ENCODE results near the gene ADCY4. TPM values are rescaled to one million over a fixed set of nuclear protein-coding genes. Genes with fewer than 3 reads are reported as not detected.
"Not testable (repeated sequence)": the region's sequence is repeated elsewhere in the genome, so short reads cannot be mapped to it uniquely, and the experiment has no call there.

ADCY4 gene
- total and polyA plus RNA-seq, 4 donors = 0.25 to 111 (median 25.9) TPM

GRCh38 chr14:24363401-24363800 lies 28.5 kb upstream of the ADCY4 start:
- Histone ChIP-seq H3K9me3 (ENCODE audit: control insufficient read depth, low read length) (no peaks in the 10 kb centered on the region), H3K27me3 (ENCODE audit: control insufficient read depth in 1 of 2, insufficient read depth in 2 of 2, low read length in 1 of 2) (no peaks in the 10 kb centered on the region), H3K36me3 (ENCODE audit: control insufficient read depth in 1 of 2, insufficient read depth in 2 of 2, low read length in 1 of 2) (no peaks in the 10 kb centered on the region), H3K4me3 (ENCODE audit: low read length in 2 of 2) (no peak overlapping the region), H3K27ac (ENCODE audit: low read depth in 1 of 2, low read length in 2 of 2) (no peak overlapping the region), H3K4me1 (ENCODE audit: control insufficient read depth in 1 of 2, insufficient read depth in 2 of 2, low read length in 2 of 2) (no peaks in the 10 kb centered on the region)
- 93 to 98% methylated on average over 5 of the region's 5 CpGs for WGBS, 2 donors
- intact Hi-C loops (cut with DNase I) = no loop called here
- ATAC-seq (ENCODE audit: low FRiP score) (no peak), DNase-seq (no peak)

DNA sequence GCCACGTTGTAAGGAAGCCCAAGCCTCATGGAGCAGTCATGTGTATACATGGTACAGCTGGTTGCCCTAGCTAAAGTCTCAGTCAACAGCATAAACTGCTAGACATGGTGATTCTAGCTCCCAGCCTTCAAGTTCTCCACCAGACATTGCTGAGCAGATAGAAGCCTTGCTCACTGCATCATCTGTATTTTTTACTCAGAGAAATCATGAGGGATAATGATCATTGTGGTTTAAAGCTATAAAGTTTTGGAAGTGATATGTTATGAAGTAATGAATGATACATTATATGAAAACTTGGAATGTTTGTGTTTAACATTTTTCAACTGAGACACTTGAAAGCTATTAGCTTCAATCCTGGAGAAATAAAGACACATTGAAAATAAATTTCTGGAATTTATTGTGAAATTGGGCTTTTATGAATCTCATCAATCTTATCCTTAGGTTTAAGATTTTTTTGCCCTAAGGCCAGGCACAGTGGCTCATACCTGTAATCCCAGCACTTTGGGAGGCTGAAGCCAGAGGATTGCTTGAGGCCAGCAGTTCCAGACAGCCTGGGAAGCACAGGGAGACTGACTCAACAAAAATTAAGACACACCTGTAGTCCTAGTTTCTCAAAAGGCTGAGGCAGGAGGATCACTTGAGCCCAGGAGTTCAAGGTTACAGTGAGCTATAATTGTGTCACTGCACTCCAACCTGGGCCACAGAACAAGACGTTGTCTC lies 27.5 kb upstream of the ADCY4 start:
- 38 to 41% methylated on average over 2 of the region's 2 CpGs for WGBS, 2 donors

DNA sequence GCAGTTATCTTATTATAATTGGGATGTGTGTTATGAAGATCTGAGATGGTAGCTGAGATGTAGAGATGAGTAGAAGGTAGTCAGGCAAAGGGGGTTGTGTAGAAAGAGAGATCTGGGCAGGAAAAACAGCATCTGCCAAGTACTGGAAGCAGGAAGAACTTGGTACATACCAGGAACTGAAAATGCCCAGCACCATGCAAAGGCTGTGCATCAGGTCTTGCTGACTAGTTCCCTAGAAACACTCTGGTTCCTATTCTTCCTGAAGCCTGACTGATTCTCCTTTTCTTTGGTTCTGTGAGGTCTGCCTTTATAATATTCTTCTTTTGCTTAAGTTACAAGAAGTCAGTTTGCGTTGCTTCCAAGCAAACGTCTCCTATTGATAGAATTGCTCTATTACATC lies 26.5 kb upstream of the ADCY4 start:
- Histone ChIP-seq H3K27me3 (ENCODE audit: control insufficient read depth in 1 of 2, insufficient read depth in 2 of 2, low read length in 1 of 2) (no peaks in the 10 kb centered on the region), H3K27ac (ENCODE audit: low read depth in 1 of 2, low read length in 2 of 2) (no peak overlapping the region), H3K4me3 (ENCODE audit: low read length in 2 of 2) (no peak overlapping the region), H3K4me1 (ENCODE audit: control insufficient read depth in 1 of 2, insufficient read depth in 2 of 2, low read length in 2 of 2) (no peaks in the 10 kb centered on the region), H3K36me3 (ENCODE audit: control insufficient read depth in 1 of 2, insufficient read depth in 2 of 2, low read length in 1 of 2) (no peaks in the 10 kb centered on the region), H3K9me3 (ENCODE audit: control insufficient read depth, low read length) (no peaks in the 10 kb centered on the region)
- WGBS, 2 donors = 71 to 73% methylated on average over 2 of the region's 2 CpGs
- intact Hi-C loops (cut with DNase I) = no loop called here
- DNase-seq (no peak), ATAC-seq (ENCODE audit: low FRiP score) (no peak)

More for the DNA sequence above, 27.5 kb upstream of the ADCY4 start:
- no peaks in the 10 kb centered on the region for H3K4me1 ChIP-seq (ENCODE audit: control insufficient read depth in 1 of 2, insufficient read depth in 2 of 2, low read length in 2 of 2)
- H3K36me3 ChIP-seq (ENCODE audit: control insufficient read depth in 1 of 2, insufficient read depth in 2 of 2, low read length in 1 of 2) = no peaks in the 10 kb centered on the region
- H3K27ac ChIP-seq (ENCODE audit: low read depth in 1 of 2, low read length in 2 of 2) = no peak overlapping the region
- intact Hi-C loops (cut with DNase I) = no loop called here
- H3K9me3 ChIP-seq (ENCODE audit: control insufficient read depth, low read length) = no peaks in the 10 kb centered on the region
- no peak overlapping the region for H3K4me3 ChIP-seq (ENCODE audit: low read length in 2 of 2)
- no peak for ATAC-seq (ENCODE audit: low FRiP score)
- H3K27me3 ChIP-seq (ENCODE audit: control insufficient read depth in 1 of 2, insufficient read depth in 2 of 2, low read length in 1 of 2) = no peaks in the 10 kb centered on the region
- no peak for DNase-seq

- no peaks in the 10 kb centered on the region for H3K36me3 ChIP-seq (ENCODE audit: control insufficient read depth in 1 of 2, insufficient read depth in 2 of 2, low read length in 1 of 2)
- H3K4me1 ChIP-seq (ENCODE audit: control insufficient read depth in 1 of 2, insufficient read depth in 2 of 2, low read length in 2 of 2) = no peaks in the 10 kb centered on the region
- 96 to 99% methylated on average over 3 of the region's 3 CpGs for WGBS, 2 donors
- no peak for ATAC-seq (ENCODE audit: low FRiP score)
- intact Hi-C loops (cut with DNase I) = no loop called here
- no peaks in the 10 kb centered on the region for H3K9me3 ChIP-seq (ENCODE audit: control insufficient read depth, low read length)
- DNase-seq = no peak
- no peak overlapping the region for H3K4me3 ChIP-seq (ENCODE audit: low read length in 2 of 2)
- H3K27ac ChIP-seq (ENCODE audit: low read depth in 1 of 2, low read length in 2 of 2) = no peak overlapping the region
- no peaks in the 10 kb centered on the region for H3K27me3 ChIP-seq (ENCODE audit: control insufficient read depth in 1 of 2, insufficient read depth in 2 of 2, low read length in 1 of 2)
Observed at GRCh38 chr14:24360281-24360680, 25.4 kb upstream of the ADCY4 start.

- Histone ChIP-seq H3K4me3 (ENCODE audit: low read length in 2 of 2) (no peak overlapping the region), H3K36me3 (ENCODE audit: control insufficient read depth in 1 of 2, insufficient read depth in 2 of 2, low read length in 1 of 2) (no peaks in the 10 kb centered on the region), H3K9me3 (ENCODE audit: control insufficient read depth, low read length) (no peaks in the 10 kb centered on the region), H3K27me3 (ENCODE audit: control insufficient read depth in 1 of 2, insufficient read depth in 2 of 2, low read length in 1 of 2) (no peaks in the 10 kb centered on the region), H3K27ac (ENCODE audit: low read depth in 1 of 2, low read length in 2 of 2) (no peak overlapping the region), H3K4me1 (ENCODE audit: control insufficient read depth in 1 of 2, insufficient read depth in 2 of 2, low read length in 2 of 2) (no peaks in the 10 kb centered on the region)
- DNase-seq = no peak
- 92 to 94% methylated on average over 4 of the region's 4 CpGs for WGBS, 2 donors
- ATAC-seq (ENCODE audit: low FRiP score) = no peak
- intact Hi-C loops (cut with DNase I) = no loop called here
Observed at GRCh38 chr14:24356208-24356607, 21.3 kb upstream of the ADCY4 start.

DNA sequence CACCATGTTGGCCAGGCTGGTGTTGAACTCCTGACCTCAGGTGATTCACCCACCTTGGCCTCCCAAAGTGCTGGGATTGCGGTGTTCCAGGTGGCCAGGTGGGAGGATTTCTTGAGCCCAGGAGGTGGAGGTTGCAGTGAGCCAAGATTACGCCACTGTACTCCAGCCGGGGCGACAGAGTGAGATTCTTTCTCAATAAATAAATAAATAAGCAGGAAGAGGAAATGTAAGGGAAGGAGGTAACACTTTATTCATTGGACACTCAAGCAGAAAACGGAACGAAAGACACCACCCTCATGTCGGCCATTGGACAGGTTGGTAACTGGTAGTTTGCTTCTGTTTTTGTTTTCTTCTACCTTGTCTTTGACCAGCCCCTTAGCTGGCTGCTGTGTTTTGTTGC lies 20.1 kb upstream of the ADCY4 start:
- no peak for DNase-seq
- Histone ChIP-seq H3K36me3 (ENCODE audit: control insufficient read depth in 1 of 2, insufficient read depth in 2 of 2, low read length in 1 of 2) (no peaks in the 10 kb centered on the region), H3K27ac (ENCODE audit: low read depth in 1 of 2, low read length in 2 of 2) (no peak overlapping the region), H3K27me3 (ENCODE audit: control insufficient read depth in 1 of 2, insufficient read depth in 2 of 2, low read length in 1 of 2) (no peaks in the 10 kb centered on the region), H3K4me3 (ENCODE audit: low read length in 2 of 2) (no peak overlapping the region), H3K9me3 (ENCODE audit: control insufficient read depth, low read length) (no peaks in the 10 kb centered on the region), H3K4me1 (ENCODE audit: control insufficient read depth in 1 of 2, insufficient read depth in 2 of 2, low read length in 2 of 2) (no peaks in the 10 kb centered on the region)
- 90 to 91% methylated on average over 7 of the region's 7 CpGs for WGBS, 2 donors
- intact Hi-C loops (cut with DNase I) = no loop called here
- no peak for ATAC-seq (ENCODE audit: low FRiP score)

GRCh38 chr14:24354482-24354825 lies 19.6 kb upstream of the ADCY4 start:
- H3K27ac ChIP-seq (ENCODE audit: low read depth in 1 of 2, low read length in 2 of 2); H3K9me3 ChIP-seq (ENCODE audit: control insufficient read depth, low read length); DNase-seq; H3K4me1 ChIP-seq (ENCODE audit: control insufficient read depth in 1 of 2, insufficient read depth in 2 of 2, low read length in 2 of 2); H3K27me3 ChIP-seq (ENCODE audit: control insufficient read depth in 1 of 2, insufficient read depth in 2 of 2, low read length in 1 of 2); intact Hi-C loops (cut with DNase I); ATAC-seq (ENCODE audit: low FRiP score); H3K4me3 ChIP-seq (ENCODE audit: low read length in 2 of 2); H3K36me3 ChIP-seq (ENCODE audit: control insufficient read depth in 1 of 2, insufficient read depth in 2 of 2, low read length in 1 of 2): not testable (repeated sequence)
- WGBS, 2 donors = 90 to 96% methylated on average over 3 of the region's 3 CpGs

- H3K27ac ChIP-seq (ENCODE audit: low read depth in 1 of 2, low read length in 2 of 2) = no peak overlapping the region
- H3K36me3 ChIP-seq (ENCODE audit: control insufficient read depth in 1 of 2, insufficient read depth in 2 of 2, low read length in 1 of 2) = no peaks in the 10 kb centered on the region
- ATAC-seq (ENCODE audit: low FRiP score) (no peak), DNase-seq (no peak)
- H3K27me3 ChIP-seq (ENCODE audit: control insufficient read depth in 1 of 2, insufficient read depth in 2 of 2, low read length in 1 of 2) = no peaks in the 10 kb centered on the region
- intact Hi-C loops (cut with DNase I) = no loop called here
- H3K9me3 ChIP-seq (ENCODE audit: control insufficient read depth, low read length) = no peaks in the 10 kb centered on the region
- no peak overlapping the region for H3K4me3 ChIP-seq (ENCODE audit: low read length in 2 of 2)
- WGBS, 2 donors = 60 to 78% methylated on average over 4 to 5 of the region's 5 CpGs
- no peaks in the 10 kb centered on the region for H3K4me1 ChIP-seq (ENCODE audit: control insufficient read depth in 1 of 2, insufficient read depth in 2 of 2, low read length in 2 of 2)
Observed at GRCh38 chr14:24353559-24354481, 18.9 kb upstream of the ADCY4 start.

- Histone ChIP-seq H3K4me3 (ENCODE audit: low read length in 2 of 2) (no peak overlapping the region), H3K9me3 (ENCODE audit: control insufficient read depth, low read length) (no peaks in the 10 kb centered on the region), H3K36me3 (ENCODE audit: control insufficient read depth in 1 of 2, insufficient read depth in 2 of 2, low read length in 1 of 2) (no peaks in the 10 kb centered on the region), H3K27ac (ENCODE audit: low read depth in 1 of 2, low read length in 2 of 2) (no peak overlapping the region), H3K27me3 (ENCODE audit: control insufficient read depth in 1 of 2, insufficient read depth in 2 of 2, low read length in 1 of 2) (no peaks in the 10 kb centered on the region), H3K4me1 (ENCODE audit: control insufficient read depth in 1 of 2, insufficient read depth in 2 of 2, low read length in 2 of 2) (no peaks in the 10 kb centered on the region)
- WGBS, 2 donors = 10 to 15% methylated on average over 4 of the region's 4 CpGs
- intact Hi-C loops (cut with DNase I) = loop anchor here in 1 of 2 donors (1.0 kb wide), 1 partner anchor 48 kb away; the partner anchor contains the start of gene NYNRIN
- DNase-seq (peak in 1 of 2 donors; percentile 54), ATAC-seq (ENCODE audit: low FRiP score) (no peak)
Observed at GRCh38 chr14:24351517-24351916, 16.6 kb upstream of the ADCY4 start.
